NCI-H510A (cell line): ENCODE measurements around the gene TBC1D1.

ENCODE experiments used
- DNase-seq: peaks from one replicate; lab custom pipeline; 2025; lab: John Stamatoyannopoulos, UW

The TBC1D1 gene

GRCh38 chr4:38131371-38132091 lies 240.6 kb downstream of the TBC1D1 start:
- no peak for DNase-seq

- DNase-seq = no peak
These were observed 241.3 kb downstream of the TBC1D1 start for GRCh38 chr4:38132107-38132673.

DNA sequence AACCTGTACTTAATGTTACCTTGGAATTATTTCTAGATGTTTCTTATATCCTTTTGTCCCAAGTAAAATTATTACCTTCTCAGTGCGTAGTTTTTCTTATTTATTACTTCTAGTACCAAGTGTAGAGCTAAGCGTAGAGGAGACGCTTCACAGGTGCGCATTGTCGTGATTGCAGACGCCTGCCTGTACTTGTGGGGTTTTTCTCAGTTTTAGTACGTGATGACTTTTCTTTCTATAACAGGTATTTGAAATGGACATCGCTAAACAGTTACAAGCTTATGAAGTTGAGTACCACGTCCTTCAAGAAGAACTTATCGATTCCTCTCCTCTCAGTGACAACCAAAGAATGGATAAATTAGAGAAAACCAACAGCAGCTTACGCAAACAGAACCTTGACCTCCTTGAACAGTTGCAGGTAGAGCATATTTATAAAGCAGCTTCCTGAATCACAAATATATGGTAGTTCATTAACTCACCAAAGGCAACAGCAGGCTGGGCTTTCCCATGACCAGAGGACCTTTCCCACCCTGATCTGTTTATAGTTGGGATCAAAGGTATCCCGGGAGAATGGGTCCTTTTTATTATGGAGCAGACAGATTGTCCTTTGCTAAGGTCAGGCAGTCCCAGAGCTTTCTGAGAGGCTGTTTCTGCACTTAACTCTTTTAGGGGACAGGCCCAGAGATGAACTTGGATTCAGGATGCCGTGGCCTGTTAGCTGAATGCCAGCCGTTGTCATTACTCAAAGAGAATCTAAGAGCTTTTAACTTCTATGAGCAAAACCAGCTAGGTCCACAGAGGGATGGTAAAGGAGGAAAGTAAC lies 242.2 kb downstream of the TBC1D1 start:
- DNase-seq = no peak

DNA sequence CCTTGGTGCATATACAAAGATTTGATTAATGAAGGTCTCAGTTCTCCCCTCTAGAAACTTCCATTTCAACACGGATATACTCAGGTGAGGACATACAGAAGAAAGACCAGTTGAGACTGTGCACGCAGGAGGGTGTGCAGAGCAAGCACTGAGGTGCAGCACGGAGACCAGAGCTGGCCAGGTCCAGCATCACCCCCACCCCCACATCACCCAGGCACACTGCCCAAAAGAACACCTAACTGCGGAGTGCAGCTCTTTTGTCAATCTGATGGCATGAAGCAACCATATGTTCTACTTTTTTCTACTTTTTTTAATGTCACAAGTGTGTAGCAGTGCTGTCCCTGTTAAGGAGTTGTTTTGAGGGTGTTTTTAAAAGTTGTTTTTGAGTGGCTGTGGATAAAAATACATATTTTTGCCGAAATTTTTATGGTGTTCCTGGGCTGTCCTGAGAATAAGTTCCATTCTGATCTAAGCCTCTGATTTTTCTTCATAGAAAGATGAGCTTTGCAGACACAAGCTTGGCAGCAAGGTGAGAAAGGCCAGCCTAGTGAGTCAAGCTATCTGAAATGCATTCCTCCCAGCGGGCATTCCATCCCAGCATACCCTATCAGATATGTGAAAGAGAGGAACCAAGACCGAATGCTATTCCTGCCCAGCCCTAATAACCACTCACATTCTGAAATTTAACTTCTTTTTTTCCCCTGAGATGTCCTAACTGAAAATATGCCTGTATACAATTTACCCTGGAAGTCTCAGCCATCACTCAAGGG lies 243.0 kb downstream of the TBC1D1 start:
- no peak for DNase-seq

DNA sequence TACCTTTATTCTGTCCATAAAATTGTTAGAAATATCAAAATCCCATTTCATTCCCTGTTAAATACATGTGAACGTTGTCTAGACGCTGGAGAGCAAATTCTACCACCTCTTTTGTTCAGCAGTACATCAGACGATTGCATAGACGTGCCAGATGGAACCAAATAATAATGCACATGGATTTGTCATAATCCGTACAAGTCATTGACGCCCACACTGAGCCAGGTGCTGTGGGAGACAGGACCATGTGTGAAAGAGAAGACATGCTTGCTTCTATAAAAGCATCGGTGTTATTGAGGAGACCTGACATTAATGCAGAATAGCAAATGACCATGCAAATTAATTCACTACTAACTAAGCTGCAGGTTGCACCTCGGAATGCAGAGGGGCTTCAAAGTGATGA lies 244.3 kb downstream of the TBC1D1 start:
- DNase-seq = no peak

- no peak for DNase-seq
These were observed 245.7 kb downstream of the TBC1D1 start for GRCh38 chr4:38136604-38137003.

DNA sequence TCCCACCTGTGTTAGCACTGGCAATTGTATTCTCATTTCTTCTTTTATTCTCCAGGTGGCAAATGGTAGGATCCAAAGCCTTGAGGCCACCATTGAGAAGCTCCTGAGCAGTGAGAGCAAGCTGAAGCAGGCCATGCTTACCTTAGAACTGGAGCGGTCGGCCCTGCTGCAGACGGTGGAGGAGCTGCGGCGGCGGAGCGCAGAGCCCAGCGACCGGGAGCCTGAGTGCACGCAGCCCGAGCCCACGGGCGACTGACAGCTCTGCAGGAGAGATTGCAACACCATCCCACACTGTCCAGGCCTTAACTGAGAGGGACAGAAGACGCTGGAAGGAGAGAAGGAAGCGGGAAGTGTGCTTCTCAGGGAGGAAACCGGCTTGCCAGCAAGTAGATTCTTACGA lies 246.2 kb downstream of the TBC1D1 start:
- DNase-seq = no peak

DNA sequence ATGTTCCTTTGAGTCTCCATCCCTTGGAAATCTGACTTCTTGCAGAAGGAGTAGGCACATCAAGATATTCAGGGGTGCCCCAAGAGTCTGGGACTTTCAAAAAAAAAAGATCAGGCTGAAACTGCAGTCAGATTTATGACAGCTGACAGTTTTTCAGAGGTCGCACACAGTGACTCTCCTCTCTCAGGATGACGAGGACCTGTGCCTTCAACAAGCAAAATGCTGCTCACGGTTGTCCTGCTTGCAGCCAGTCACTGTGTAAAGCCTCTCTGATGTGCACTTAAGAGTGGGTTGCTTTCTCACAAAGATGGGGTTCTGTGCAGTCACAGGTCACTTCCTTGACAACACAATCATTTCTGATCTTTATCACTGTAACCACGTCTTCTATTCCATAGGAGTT lies 247.5 kb downstream of the TBC1D1 start:
- DNase-seq = no peak

- no peak for DNase-seq
These were observed 248.3 kb downstream of the TBC1D1 start for GRCh38 chr4:38139187-38139586.

GRCh38 chr4:38140643-38141203 lies 249.8 kb downstream of the TBC1D1 start:
- DNase-seq = no peak

DNA sequence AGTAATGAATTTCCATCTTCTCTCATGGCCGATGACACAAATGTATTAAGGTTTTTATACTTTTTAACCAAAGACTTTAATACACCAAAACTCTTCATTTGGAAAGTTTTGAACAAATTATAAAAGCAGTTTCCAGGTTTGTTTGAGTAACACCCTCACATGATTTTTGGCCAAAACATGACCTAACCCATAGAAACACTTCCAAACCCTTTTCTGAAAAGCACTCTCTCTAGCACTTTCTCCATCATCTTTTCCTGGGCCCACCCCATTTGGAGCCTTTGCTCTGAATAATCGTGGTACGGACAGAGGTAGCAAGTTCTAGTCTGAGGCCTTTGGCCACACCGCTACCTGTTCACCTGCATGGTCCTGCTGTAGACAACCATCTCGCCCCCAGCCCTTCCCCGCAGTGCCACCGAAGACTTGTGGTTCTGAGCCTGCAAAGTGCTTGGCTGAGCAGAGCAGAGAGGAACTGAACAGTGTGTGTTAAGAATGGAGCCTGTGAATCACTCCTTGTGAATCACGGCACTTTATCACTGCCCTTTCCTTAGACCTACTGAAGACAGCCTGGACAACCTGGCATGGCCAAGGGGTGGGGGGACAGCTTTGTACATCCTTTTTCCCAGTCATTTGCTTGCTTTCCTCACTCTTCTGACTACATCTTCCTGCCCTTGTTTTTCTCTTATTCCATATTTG lies 251.1 kb downstream of the TBC1D1 start:
- no peak for DNase-seq

DNA sequence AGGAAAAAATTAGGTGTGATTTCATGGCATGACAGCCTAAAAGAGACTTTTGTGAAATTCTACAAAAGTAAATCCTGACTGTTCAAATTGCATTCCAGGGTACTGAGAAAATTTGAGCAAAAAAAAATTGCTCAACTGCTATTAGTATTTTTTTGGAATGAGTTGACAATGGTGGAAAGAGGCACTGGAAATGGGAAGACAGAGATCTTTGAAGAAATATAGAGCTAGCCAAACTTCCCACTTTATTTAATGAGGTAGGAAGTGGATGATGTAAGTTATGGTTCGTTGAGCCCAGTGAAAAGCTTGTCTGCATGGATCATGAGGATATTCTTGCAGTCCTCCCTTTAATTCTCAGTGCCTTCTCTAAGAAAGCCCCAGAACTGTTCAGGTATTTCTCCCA lies 253.1 kb downstream of the TBC1D1 start:
- no peak for DNase-seq

GRCh38 chr4:38145033-38145678 lies 254.3 kb downstream of the TBC1D1 start:
- DNase-seq = no peak

GRCh38 chr4:38145741-38146140 lies 254.9 kb downstream of the TBC1D1 start:
- DNase-seq = no peak

DNA sequence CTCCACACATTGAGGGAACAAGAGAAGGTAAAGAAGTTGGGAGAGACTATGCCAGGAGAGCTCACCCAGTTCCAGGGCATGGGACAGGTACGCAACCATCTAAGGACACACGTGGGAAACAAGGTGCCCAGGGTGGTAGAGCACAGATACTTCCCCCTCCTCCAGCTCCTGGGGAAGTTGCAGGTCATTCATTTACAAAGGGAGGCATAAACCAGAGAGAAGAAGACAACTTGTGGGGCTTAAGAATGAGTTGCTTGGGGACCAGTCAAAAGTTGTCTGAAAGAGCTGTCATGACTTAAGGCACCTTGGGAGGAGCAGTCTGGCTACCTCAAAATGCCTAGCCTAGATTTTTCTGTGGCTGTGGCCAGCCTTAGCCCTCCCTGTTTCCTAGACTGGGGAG lies 255.5 kb downstream of the TBC1D1 start:
- DNase-seq = no peak

- DNase-seq = no peak
These were observed 258.6 kb downstream of the TBC1D1 start for GRCh38 chr4:38149472-38149996.

- no peak for DNase-seq
These were observed 259.2 kb downstream of the TBC1D1 start for GRCh38 chr4:38149997-38150671.

DNA sequence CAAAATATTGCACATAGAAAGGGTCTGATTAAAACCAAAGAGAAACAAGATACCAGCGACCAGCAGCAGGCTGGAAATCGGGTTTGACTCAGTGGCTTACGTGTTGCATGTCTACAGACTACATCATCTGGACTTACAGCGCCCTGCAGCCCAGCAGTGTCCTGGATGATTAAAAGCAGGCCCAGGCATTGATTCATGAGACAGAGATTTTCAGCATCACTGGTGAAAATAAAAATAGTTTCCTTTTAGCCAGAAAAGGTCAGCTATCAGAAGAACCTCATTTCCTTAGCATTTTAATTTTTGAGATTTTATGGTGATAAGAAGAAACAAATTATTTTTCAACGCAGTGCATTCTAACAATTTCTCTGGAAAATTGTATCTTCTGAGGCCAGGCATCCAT lies 259.9 kb downstream of the TBC1D1 start:
- DNase-seq = no peak

GRCh38 chr4:38151873-38152272 lies 261.0 kb downstream of the TBC1D1 start:
- DNase-seq = no peak

DNA sequence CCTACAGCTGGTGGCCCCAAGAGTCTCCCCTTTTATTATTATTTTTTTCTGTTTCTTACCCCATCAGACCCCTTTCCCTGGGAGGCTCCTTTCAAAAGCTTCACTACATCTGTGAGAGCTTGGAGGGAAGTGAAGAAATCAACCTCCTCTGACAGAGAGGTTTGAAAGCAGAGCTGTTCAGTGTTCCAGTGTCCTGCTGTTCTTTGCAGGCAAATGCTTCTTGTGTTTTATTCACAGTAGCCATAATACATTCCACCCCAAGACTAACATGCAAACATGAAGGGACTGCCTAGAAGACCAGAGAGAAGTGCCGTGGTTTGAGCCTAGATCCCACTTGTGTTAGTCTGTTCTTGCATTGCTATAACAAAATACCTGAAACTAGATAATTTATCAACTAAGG lies 261.4 kb downstream of the TBC1D1 start:
- DNase-seq = no peak
